HL-60/S4 treated with phorbol 12-myristate 13-acetate at 8.2 ng/mL for 4 days and 3 days (cell line): Measurements from ENCODE around the gene MYL11.
"Not testable (repeated sequence)": the region's sequence is repeated elsewhere in the genome, so short reads cannot be mapped to it uniquely, and the experiment has no call there.

Experiments
- in situ Hi-C: fragments of 300-500 bp; cut with MboI; formaldehyde crosslinking; loops from 2 replicates; pipeline ENCODE4 v1.15.0; 2022; ENCODE audit warnings: low sequenced_read_pairs

The MYL11 gene

GRCh38 chr16:30374538-30374937 is at the start of gene MYL11:
Gene MYL11, plus strand, starts transcription at chr16:30374802. Its CDS starts 56 bp downstream, at chr16:30374858.
- in situ Hi-C loops: no loop called here

- in situ Hi-C loops: not testable (repeated sequence)
These were observed 40.1 kb upstream of the MYL11 start for GRCh38 chr16:30334473-30334989.

GRCh38 chr16:30335028-30335597 is 39.5 kb upstream of the MYL11 start:
- in situ Hi-C loops: not testable (repeated sequence)

- in situ Hi-C loops: no loop called here
These were observed 38.8 kb upstream of the MYL11 start for GRCh38 chr16:30335598-30336474.

GRCh38 chr16:30337964-30338357 is 36.6 kb upstream of the MYL11 start:
- in situ Hi-C loops: not testable (repeated sequence)

GRCh38 chr16:30338715-30339114 is 35.9 kb upstream of the MYL11 start:
- in situ Hi-C loops: not testable (repeated sequence)

- in situ Hi-C loops: no loop called here
These were observed 34.0 kb upstream of the MYL11 start for GRCh38 chr16:30340621-30341020.

GRCh38 chr16:30341971-30342370 is 32.6 kb upstream of the MYL11 start:
- in situ Hi-C loops: not testable (repeated sequence)

- in situ Hi-C loops: no loop called here
These were observed 31.7 kb upstream of the MYL11 start for GRCh38 chr16:30342751-30343490.

- in situ Hi-C loops: not testable (repeated sequence)
These were observed 31.1 kb upstream of the MYL11 start for GRCh38 chr16:30343491-30343820.

GRCh38 chr16:30346286-30346685 is 28.3 kb upstream of the MYL11 start:
- in situ Hi-C loops: no loop called here

- in situ Hi-C loops: no loop called here
These were observed 26.5 kb upstream of the MYL11 start for GRCh38 chr16:30348113-30348512.

- in situ Hi-C loops: no loop called here
These were observed 25.7 kb upstream of the MYL11 start for GRCh38 chr16:30348929-30349328.

- in situ Hi-C loops: no loop called here
These were observed 24.9 kb upstream of the MYL11 start for GRCh38 chr16:30349675-30350074.

- in situ Hi-C loops: no loop called here
These were observed 24.3 kb upstream of the MYL11 start for GRCh38 chr16:30350134-30350871.

- in situ Hi-C loops: no loop called here
These were observed 23.6 kb upstream of the MYL11 start for GRCh38 chr16:30351001-30351441.

GRCh38 chr16:30351586-30352419 is 22.8 kb upstream of the MYL11 start:
- in situ Hi-C loops: no loop called here

- in situ Hi-C loops: no loop called here
These were observed 21.9 kb upstream of the MYL11 start for GRCh38 chr16:30352488-30353401.
